Panc1 (cell line): ENCODE measurements around the gene GPHN. TPM values are rescaled to one million over a fixed set of nuclear protein-coding genes. Genes with fewer than 3 reads are reported as not detected.

Source experiments
- ATAC-seq: fragments of 200-7000 bp; cut with Tn5 transposase; 2 replicates; pipeline ENCODE4 v1.9.1; 2020; ENCODE audit warnings: mild to moderate bottlenecking, moderate library complexity
- BruUV-seq: library from RNA; stranded (reverse); fragments of 400-500 nt; replicated peaks from 2 replicates; lab custom pipeline; 2021; lab: Mats Ljungman, UMichigan
- CTCF ChIA-PET: fragments of 300-600 bp; sonication (Branson Sonifier 250); formaldehyde crosslinking; loops from one replicate; lab custom pipeline; 2022; ENCODE audit warnings: antibody characterized with exemption; lab: Charles Lee
- POLR2A ChIA-PET: fragments of 300-600 bp; sonication (Branson Sonifier 250); formaldehyde crosslinking; loops from one replicate; lab custom pipeline; 2022; ENCODE audit warnings: antibody characterized with exemption; lab: Charles Lee
- DNase-seq: peaks from one replicate; pipeline ENCODE4 v3.0.0-alpha.2; 2010; ENCODE audit warnings: low read depth, low spot score
- H3K27ac ChIP-seq: 2 replicates; pipeline ENCODE4 v1.5.1; 2011; ENCODE audit warnings: mild to moderate bottlenecking, low read length, inconsistent platforms
- H3K27me3 ChIP-seq: fragments of 200-500 bp; sonication (Bioruptor generic); 2 replicates; pipeline ENCODE4 v1.6.0; 2014; ENCODE audit warnings: low read length, inconsistent platforms; ENCODE audit not compliant: control insufficient read depth, insufficient read depth
- H3K36me3 ChIP-seq: fragments of 200-500 bp; sonication (Bioruptor generic); 2 replicates; pipeline ENCODE4 v1.5.1; 2014; ENCODE audit warnings: inconsistent platforms, mild to moderate bottlenecking, low read length, moderate library complexity; ENCODE audit not compliant: control insufficient read depth, insufficient read depth
- H3K4me1 ChIP-seq: 2 replicates; pipeline ENCODE4 v1.5.1; 2011; ENCODE audit warnings: inconsistent platforms, mild to moderate bottlenecking, low read length, moderate library complexity; ENCODE audit not compliant: control insufficient read depth, insufficient read depth
- H3K4me3 ChIP-seq, 2 experiments: 2 replicates each; pipeline ENCODE4 v1.5.1; 2011 to 2012; ENCODE audit warnings: low read depth in 2 of 2, low read length in 2 of 2, mild to moderate bottlenecking in 2 of 2, inconsistent platforms in 1 of 2, moderate library complexity in 1 of 2
- H3K9me3 ChIP-seq: fragments of 200-500 bp; sonication (Bioruptor generic); 2 replicates; pipeline ENCODE4 v1.5.1; 2014; ENCODE audit warnings: low read depth, mild to moderate bottlenecking, inconsistent platforms, low read length, moderate library complexity; ENCODE audit not compliant: control insufficient read depth, insufficient read depth
- CTCF ChIP-seq: fragments of 450-650 bp; IDR thresholded peaks from 2 replicates; pipeline ENCODE4 v1.5.1; 2017; ENCODE audit warnings: mild to moderate bottlenecking
- POLR2AphosphoS5 ChIP-seq: IDR thresholded peaks from 2 replicates; pipeline ENCODE4 v1.6.1; 2012; ENCODE audit warnings: mild to moderate bottlenecking, low read depth, low read length, moderate library complexity
- SIN3A ChIP-seq: IDR thresholded peaks from 2 replicates; pipeline ENCODE4 v1.6.1; 2012; ENCODE audit warnings: low read depth, mild to moderate bottlenecking, low read length, moderate library complexity, borderline replicate concordance; ENCODE audit not compliant: insufficient read depth
- TCF7L2 ChIP-seq: IDR thresholded peaks from 2 replicates; pipeline ENCODE4 v1.6.1; 2011; ENCODE audit warnings: mild to moderate bottlenecking, low read depth, low read length, inconsistent platforms
- in situ Hi-C: cut with HindIII; loops from 2 replicates; pipeline ENCODE4 v1.10.0; 2016; ENCODE audit warnings: low sequenced_read_pairs, low pct_unique_long_range_greater_than_20kb
- intact Hi-C: fragments of 100-400 bp; cut with micrococcal nuclease; formaldehyde crosslinking; loops from one replicate; pipeline ENCODE4 v1.10.0; 2022; ENCODE audit not compliant: unreplicated experiment
- total RNA-seq: library from RNA; stranded (reverse); gene quantifications from one replicate; pipeline ENCODE4 v1.2.1, GENCODE V29; 2021; ENCODE audit not compliant: unreplicated experiment
- TF ChIP-seq, protein P1 (sequence below), 2 experiments: IDR thresholded peaks; 2 replicates each; pipeline ENCODE4 v1.6.1; 2011 to 2012; ENCODE audit warnings: low read depth in 2 of 2, control low read depth in 1 of 2, low read length in 1 of 2, mild to moderate bottlenecking in 1 of 2, moderate library complexity in 1 of 2; ENCODE audit not compliant: insufficient read depth in 1 of 2

The GPHN gene
- total RNA-seq, 1 experiment from 2014 or later, result 26.6 TPM

- no peaks in the 10 kb centered on the region for H3K4me1 ChIP-seq
- H3K27me3 ChIP-seq, result no peaks in the 10 kb centered on the region
- no TSS peak for BruUV-seq
- H3K9me3 ChIP-seq, result no peaks in the 10 kb centered on the region
- TF ChIP-seq, protein P1, sequence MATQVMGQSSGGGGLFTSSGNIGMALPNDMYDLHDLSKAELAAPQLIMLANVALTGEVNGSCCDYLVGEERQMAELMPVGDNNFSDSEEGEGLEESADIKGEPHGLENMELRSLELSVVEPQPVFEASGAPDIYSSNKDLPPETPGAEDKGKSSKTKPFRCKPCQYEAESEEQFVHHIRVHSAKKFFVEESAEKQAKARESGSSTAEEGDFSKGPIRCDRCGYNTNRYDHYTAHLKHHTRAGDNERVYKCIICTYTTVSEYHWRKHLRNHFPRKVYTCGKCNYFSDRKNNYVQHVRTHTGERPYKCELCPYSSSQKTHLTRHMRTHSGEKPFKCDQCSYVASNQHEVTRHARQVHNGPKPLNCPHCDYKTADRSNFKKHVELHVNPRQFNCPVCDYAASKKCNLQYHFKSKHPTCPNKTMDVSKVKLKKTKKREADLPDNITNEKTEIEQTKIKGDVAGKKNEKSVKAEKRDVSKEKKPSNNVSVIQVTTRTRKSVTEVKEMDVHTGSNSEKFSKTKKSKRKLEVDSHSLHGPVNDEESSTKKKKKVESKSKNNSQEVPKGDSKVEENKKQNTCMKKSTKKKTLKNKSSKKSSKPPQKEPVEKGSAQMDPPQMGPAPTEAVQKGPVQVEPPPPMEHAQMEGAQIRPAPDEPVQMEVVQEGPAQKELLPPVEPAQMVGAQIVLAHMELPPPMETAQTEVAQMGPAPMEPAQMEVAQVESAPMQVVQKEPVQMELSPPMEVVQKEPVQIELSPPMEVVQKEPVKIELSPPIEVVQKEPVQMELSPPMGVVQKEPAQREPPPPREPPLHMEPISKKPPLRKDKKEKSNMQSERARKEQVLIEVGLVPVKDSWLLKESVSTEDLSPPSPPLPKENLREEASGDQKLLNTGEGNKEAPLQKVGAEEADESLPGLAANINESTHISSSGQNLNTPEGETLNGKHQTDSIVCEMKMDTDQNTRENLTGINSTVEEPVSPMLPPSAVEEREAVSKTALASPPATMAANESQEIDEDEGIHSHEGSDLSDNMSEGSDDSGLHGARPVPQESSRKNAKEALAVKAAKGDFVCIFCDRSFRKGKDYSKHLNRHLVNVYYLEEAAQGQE (IDR thresholded peaks at IDR 0.05; ENCODE audit: insufficient read depth in 1 of 2, low read depth in 2 of 2, low read length in 1 of 2), result no peak
- TF ChIP-seq POLR2AphosphoS5 (no peak), TCF7L2 (no peak), CTCF (no peak)
- in situ Hi-C loops, result no loop called here
- H3K4me3 ChIP-seq, result no peak overlapping the region
- POLR2A ChIA-PET, result no interaction called here
- no peak for DNase-seq
- intact Hi-C loops, result no loop called here
- H3K27ac ChIP-seq, result no peak overlapping the region
- no peak for ATAC-seq
- CTCF ChIA-PET, result no interaction called here
- H3K36me3 ChIP-seq, result no peaks in the 10 kb centered on the region; the same call in 1 of the 2 replicates
Measured at GRCh38 chr14:67077921-67078320, 570.0 kb downstream of the GPHN start.

GRCh38 chr14:67079846-67080245, 571.9 kb downstream of the GPHN start:
- Histone ChIP-seq H3K4me3 (no peak overlapping the region), H3K27ac (no peak overlapping the region), H3K36me3 (no peaks in the 10 kb centered on the region), H3K4me1 (no peaks in the 10 kb centered on the region), H3K9me3 (no peaks in the 10 kb centered on the region), H3K27me3 (no peaks in the 10 kb centered on the region)
- intact Hi-C loops (no loop called here), in situ Hi-C loops (no loop called here)
- CTCF ChIA-PET, result no interaction called here
- TF ChIP-seq TCF7L2 (no peak), POLR2AphosphoS5 (no peak), CTCF (no peak), SIN3A (no peak)
- TF ChIP-seq, protein P1 (IDR thresholded peaks at IDR 0.05; ENCODE audit: insufficient read depth in 1 of 2, low read depth in 2 of 2, low read length in 1 of 2), result no peak
- no peak for DNase-seq
- BruUV-seq, result no TSS peak
- POLR2A ChIA-PET, result no interaction called here
- ATAC-seq, result no peak
